GM10266 (cell line): ENCODE measurements around the gene SFTPA1.
"Not testable (repeated sequence)": the region's sequence is repeated elsewhere in the genome, so short reads cannot be mapped to it uniquely, and the experiment has no call there.

Experiments used
- DNase-seq: peaks from one replicate; pipeline ENCODE4 v3.0.0; 2012; ENCODE audit errors: extremely low spot score
- TF ChIP-seq, protein P1 (sequence below): IDR thresholded peaks from 2 replicates; pipeline ENCODE4 v1.5.1; 2012; ENCODE audit warnings: mild to moderate bottlenecking, low read depth; ENCODE audit not compliant: control insufficient read depth, insufficient read depth; ENCODE audit errors: missing control alignments

Gene SFTPA1

GRCh38 chr10:79610601-79611191 is at the start of gene SFTPA1:
Gene SFTPA1 (plus strand): TSS chr10:79610939. CDS start chr10:79611826, 887 bp downstream.
- DNase-seq, result no peak
- TF ChIP-seq, protein P1, sequence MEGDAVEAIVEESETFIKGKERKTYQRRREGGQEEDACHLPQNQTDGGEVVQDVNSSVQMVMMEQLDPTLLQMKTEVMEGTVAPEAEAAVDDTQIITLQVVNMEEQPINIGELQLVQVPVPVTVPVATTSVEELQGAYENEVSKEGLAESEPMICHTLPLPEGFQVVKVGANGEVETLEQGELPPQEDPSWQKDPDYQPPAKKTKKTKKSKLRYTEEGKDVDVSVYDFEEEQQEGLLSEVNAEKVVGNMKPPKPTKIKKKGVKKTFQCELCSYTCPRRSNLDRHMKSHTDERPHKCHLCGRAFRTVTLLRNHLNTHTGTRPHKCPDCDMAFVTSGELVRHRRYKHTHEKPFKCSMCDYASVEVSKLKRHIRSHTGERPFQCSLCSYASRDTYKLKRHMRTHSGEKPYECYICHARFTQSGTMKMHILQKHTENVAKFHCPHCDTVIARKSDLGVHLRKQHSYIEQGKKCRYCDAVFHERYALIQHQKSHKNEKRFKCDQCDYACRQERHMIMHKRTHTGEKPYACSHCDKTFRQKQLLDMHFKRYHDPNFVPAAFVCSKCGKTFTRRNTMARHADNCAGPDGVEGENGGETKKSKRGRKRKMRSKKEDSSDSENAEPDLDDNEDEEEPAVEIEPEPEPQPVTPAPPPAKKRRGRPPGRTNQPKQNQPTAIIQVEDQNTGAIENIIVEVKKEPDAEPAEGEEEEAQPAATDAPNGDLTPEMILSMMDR, result no peak

GRCh38 chr10:79561257-79561656 is 49.5 kb upstream of the SFTPA1 start:
- no peak for DNase-seq
- TF ChIP-seq, protein P1, result no peak

GRCh38 chr10:79562135-79562756 is 48.5 kb upstream of the SFTPA1 start:
- TF ChIP-seq, protein P1, result peak; percentile 79
- peak; percentile 44 for DNase-seq

DNA sequence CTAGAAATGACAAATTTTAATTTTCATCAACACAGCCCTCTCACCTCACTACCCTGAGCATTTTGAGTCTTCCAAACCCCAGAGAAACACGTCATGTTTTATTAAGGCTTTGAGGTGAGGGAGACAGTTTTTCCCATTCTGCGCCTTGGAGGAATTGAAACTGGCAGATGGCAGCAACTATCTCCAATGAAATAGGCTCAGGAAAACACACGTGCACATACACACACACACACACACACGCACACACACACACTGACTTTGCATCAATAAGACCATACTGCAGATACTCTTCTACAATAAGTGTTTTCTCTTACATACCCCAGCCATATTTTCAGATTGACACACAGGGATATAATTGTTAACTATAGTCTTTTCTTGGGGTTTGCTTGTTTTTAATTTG is 47.3 kb upstream of the SFTPA1 start:
- TF ChIP-seq, protein P1, result no peak
- no peak for DNase-seq

GRCh38 chr10:79570624-79571023 is 40.1 kb upstream of the SFTPA1 start:
- not testable (repeated sequence) for DNase-seq

DNA sequence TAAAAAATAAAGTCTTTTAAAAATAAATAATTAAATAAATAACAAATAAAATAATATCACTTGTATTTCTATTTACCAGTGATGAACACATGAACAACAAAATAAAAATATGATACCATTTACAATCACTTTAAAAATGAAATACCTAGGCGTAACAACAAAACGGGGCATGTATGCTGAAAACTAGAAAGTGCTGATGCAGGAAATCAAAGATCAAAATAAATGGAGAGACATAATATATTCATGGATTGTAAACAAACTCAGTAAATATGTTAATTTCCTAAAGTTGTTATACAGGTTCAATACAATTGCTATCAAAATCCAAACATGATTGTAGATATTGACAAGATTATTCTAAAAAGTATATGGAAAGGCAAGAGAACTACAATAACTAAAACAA is 31.4 kb upstream of the SFTPA1 start:
- TF ChIP-seq, protein P1, result no peak
- no peak for DNase-seq

DNA sequence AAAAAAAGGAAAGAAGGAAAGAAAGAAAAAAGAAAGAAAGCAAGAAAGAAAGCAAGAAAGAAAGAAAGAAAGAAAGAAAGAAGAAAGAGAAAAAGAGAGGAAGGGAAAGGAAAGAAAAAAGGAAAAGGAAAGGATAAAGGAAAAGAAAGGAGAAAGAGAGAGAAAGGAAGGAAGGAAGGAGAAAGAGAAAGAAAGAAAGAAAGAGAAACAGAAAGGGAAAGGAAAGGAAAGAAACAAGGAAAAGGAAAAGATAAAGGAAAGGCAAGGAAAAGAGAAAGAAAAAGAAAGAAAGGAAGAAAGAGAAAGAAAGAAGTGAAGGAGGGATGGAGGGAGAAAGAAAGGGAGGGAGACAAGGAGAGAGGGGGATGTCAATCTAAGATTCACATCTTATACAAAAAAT is 29.7 kb upstream of the SFTPA1 start:
- TF ChIP-seq, protein P1, result no peak
- DNase-seq, result no peak
